Activated naive CD8-positive, alpha-beta T cell treated with anti-CD3 and anti-CD28 coated beads for 36 hours (primary cell): Measurements from ENCODE around the gene LSM2. TPM values are rescaled to one million over a fixed set of nuclear protein-coding genes. Genes with fewer than 3 reads are reported as not detected.
"Not testable (repeated sequence)": the region's sequence is repeated elsewhere in the genome, so short reads cannot be mapped to it uniquely, and the experiment has no call there.

ENCODE experiments used
- DNase-seq: peaks from one replicate; pipeline ENCODE4 v3.0.0; 2021
- H3K27ac Mint-ChIP-seq: one replicate; pipeline ENCODE4 v1.8.0; 2022; ENCODE audit warnings: mild to moderate bottlenecking, moderate library complexity, mixed read lengths
- H3K27me3 Mint-ChIP-seq: one replicate; pipeline ENCODE4 v1.8.0; 2022; ENCODE audit warnings: mild to moderate bottlenecking, mixed read lengths
- H3K36me3 Mint-ChIP-seq: one replicate; pipeline ENCODE4 v1.8.0; 2021; ENCODE audit warnings: mild to moderate bottlenecking, mixed read lengths
- H3K4me1 Mint-ChIP-seq: one replicate; pipeline ENCODE4 v1.8.0; 2021; ENCODE audit warnings: mixed read lengths
- H3K4me3 Mint-ChIP-seq: one replicate; pipeline ENCODE4 v1.8.0; 2022; ENCODE audit warnings: mild to moderate bottlenecking, moderate library complexity, mixed read lengths
- H3K9me3 Mint-ChIP-seq: one replicate; pipeline ENCODE4 v1.8.0; 2022; ENCODE audit warnings: mixed read lengths
- total RNA-seq, 2 experiments: library from RNA; stranded (reverse); gene quantifications; one replicate each; pipeline ENCODE4 v1.2.3, GENCODE V29; 2021

The LSM2 gene
- total RNA-seq, 2 experiments from 2014 or later = 145 TPM

DNA sequence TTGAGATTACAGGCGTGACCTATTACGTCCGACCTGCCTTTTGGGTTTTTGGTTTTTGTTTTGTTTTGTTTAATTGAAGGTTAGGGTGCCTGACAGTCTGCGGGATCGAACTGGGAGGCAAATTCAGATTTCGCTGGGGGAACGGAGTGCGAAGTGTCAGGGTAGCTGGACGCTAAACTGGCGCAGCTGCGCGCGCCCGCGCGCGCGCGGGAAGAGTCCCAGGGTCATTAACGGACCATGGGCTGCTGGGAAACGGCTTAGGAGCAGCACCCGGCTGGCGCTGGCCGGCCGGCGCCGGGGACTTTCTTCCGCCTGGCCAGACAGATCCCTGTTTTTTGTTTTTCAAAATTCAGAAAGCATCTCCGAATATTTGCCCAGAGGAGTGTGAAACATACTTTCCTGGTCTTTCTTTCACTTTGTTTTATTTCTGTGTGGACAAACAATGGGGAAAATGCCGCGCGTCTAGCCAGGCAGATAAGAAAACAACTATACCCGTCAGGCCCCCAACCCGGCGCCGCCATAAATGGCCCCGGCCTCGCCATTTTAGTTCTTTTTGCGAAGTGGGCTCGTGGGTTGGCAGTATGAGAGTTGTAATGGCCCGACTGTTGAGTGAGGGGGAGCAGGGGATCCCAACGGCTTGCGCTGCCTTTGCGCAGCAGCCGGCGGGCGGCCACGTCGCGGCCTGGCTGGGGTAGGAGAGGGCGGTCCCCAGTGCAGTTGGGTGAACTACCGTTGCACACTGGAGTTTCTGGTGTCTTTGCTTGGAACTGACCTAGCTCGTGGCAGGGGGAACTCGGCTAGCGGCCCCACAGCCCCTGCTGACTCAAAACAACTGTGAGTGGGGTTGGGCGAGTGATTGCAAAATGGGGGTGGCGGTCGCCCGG lies 27.8 kb upstream of the LSM2 start:
- Mint-ChIP-seq H3K27ac (peak overlapping the region; percentile 95), H3K36me3 (peaks cover 55% of the 10 kb centered on the region), H3K9me3 (no peaks in the 10 kb centered on the region), H3K4me3 (peak overlapping the region; percentile 98), H3K4me1 (peaks cover 35% of the 10 kb centered on the region), H3K27me3 (peaks cover 13% of the 10 kb centered on the region)
- peak; percentile 76 for DNase-seq

DNA sequence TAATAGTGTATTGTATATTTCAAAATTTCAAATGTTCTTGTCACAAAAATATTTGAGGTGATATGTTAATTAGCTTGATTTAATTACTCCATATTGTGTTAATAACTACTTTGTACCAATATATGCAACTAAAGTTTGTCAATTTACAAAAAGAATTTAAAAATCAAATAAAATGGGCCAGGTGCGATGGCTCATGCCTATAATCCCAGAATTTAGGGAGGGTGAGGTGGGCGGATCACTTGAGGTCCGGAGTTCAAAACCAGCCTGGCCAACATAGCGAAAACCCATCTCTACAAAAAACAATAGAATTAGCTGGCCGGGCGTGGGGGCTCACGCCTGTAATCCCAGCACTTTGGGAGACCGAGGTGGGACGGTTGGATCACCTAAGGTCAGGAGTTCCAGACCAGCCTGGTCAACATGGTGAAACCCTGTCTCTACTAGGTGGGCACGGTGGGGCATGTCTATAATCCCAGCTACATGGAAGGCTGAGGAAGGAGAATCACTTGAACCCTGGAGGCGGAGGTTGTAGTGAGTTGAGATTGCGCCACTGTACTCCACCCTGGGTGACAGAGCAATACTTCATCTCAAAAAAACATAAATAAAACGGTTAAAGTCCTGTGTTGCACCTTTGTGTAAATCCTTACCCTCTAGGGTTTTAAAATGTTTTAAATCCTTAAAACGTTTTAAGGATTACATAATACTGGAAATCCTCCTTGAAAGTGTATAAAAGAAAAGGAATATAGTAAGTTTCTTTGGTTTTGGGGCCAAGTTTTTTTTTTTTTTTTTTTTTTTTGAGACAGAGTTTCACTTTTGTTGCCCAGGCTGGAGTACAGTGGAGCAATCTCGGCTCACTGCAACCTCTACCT lies 24.8 kb upstream of the LSM2 start:
- Mint-ChIP-seq H3K36me3 (peaks cover 25% of the 10 kb centered on the region), H3K4me1 (peaks cover 21% of the 10 kb centered on the region), H3K9me3 (no peaks in the 10 kb centered on the region), H3K27ac (no peak overlapping the region), H3K4me3 (peak overlapping the region; percentile 90), H3K27me3 (peaks cover 14% of the 10 kb centered on the region)
- no peak for DNase-seq

DNA sequence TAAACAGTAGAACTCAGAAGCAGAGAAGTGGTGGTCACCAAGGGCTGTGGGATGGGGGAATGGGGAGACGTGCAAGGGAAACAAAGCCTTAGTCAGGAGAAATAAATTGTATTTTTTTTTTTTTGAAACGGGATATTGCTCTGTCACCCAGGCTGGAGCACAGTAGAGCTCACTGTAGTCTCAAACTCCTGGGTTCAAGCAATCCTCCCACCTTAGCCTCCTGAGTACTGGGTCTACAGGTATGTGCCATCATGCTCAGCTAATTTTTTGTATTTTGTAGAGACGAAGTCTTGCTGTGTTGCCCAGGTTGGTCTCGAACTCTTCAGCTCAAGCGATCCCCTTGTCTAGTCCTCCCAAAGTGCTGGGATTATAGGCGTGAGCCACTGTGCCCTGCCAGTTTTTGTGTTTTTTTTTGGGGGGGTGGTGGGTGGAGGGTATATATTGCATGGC lies 24.1 kb upstream of the LSM2 start:
- H3K9me3 Mint-ChIP-seq = no peaks in the 10 kb centered on the region
- H3K27me3 Mint-ChIP-seq = peaks cover 12% of the 10 kb centered on the region
- DNase-seq = no peak
- H3K4me3 Mint-ChIP-seq = peak overlapping the region; percentile 90
- peaks cover 24% of the 10 kb centered on the region for H3K4me1 Mint-ChIP-seq
- peaks cover 18% of the 10 kb centered on the region for H3K36me3 Mint-ChIP-seq
- H3K27ac Mint-ChIP-seq = peak overlapping the region; percentile 63

DNA sequence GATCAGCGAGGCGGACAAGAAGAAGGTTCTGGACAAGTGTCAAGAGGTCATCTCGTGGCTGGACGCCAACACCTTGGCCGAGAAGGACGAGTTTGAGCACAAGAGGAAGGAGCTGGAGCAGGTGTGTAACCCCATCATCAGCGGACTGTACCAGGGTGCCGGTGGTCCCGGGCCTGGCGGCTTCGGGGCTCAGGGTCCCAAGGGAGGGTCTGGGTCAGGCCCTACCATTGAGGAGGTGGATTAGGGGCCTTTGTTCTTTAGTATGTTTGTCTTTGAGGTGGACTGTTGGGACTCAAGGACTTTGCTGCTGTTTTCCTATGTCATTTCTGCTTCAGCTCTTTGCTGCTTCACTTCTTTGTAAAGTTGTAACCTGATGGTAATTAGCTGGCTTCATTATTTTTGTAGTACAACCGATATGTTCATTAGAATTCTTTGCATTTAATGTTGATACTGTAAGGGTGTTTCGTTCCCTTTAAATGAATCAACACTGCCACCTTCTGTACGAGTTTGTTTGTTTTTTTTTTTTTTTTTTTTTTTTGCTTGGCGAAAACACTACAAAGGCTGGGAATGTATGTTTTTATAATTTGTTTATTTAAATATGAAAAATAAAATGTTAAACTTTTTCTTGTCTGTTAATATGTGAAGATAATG lies 23.0 kb upstream of the LSM2 start:
- H3K9me3 Mint-ChIP-seq = no peaks in the 10 kb centered on the region
- DNase-seq = no peak
- peak overlapping the region; percentile 73 for H3K27ac Mint-ChIP-seq
- peaks cover 30% of the 10 kb centered on the region for H3K4me1 Mint-ChIP-seq
- peak overlapping the region; percentile 90 for H3K4me3 Mint-ChIP-seq
- peaks cover 7% of the 10 kb centered on the region for H3K36me3 Mint-ChIP-seq
- H3K27me3 Mint-ChIP-seq = peaks cover 20% of the 10 kb centered on the region

DNA sequence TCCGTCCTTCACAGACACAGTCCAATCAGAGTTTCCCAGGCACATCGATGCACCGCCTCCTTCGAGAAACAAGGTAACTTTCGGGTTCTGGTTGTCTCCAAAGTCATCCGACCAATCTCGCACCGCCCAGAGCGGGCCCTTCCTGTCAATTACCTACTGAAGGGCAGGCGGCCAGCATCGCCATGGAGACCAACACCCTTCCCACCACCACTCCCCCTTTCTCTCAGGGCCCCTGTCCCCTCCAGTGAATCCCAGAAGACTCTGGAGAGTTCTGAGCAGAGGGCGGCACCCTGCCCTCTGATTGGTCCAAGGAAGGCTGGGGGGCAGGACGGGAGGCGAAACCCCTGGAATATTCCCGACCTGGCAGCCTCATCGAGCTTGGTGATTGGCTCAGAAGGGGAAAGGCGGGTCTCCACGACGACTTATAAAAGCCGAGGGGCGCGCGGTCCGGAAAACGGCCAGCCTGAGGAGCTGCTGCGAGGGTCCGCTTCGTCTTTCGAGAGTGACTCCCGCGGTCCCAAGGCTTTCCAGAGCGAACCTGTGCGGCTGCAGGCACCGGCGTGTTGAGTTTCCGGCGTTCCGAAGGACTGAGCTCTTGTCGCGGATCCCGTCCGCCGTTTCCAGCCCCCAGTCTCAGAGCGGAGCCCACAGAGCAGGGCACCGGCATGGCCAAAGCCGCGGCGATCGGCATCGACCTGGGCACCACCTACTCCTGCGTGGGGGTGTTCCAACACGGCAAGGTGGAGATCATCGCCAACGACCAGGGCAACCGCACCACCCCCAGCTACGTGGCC lies 20.7 kb upstream of the LSM2 start, which contains the start of gene HSPA1B:
HSPA1B (plus strand) TSS at position 453 of the 794 bp plus-strand sequence; CDS start at position 666, 213 bp downstream.
- peak within 1 kb of the TSS; percentile 90 for H3K27ac Mint-ChIP-seq
- H3K9me3 Mint-ChIP-seq = no peaks in the 10 kb centered on the region
- peaks cover 28% of the 10 kb centered on the region for H3K27me3 Mint-ChIP-seq
- peaks cover 32% of the 10 kb centered on the region for H3K4me1 Mint-ChIP-seq
- peak within 1 kb of the TSS; percentile 80 for H3K4me3 Mint-ChIP-seq
- H3K36me3 Mint-ChIP-seq = peaks cover 6% of the 10 kb centered on the region
- DNase-seq = peak; percentile 92

DNA sequence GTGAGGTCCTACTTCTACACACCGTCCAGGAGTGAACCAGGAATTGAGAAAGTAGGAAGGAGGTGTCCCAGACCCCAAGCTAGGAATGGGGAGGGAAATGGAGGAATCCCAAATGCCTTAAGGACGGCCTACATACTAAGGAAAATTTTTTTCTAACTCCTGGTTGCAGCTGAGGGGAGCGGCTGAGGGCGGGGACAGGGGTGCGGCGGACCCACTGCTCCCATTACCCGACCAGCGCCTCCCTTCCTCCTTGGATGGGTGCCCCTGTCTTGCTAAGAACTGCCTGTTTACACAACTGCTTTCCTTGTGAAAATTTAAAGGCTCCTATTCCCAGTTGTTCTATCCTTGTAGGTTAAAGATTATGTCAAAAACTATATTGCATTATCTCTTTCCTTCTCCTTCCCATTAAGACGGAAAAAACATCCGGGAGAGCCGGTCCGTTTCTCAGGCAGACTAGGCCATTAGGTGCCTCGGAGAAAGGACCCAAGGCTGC lies 20.1 kb upstream of the LSM2 start:
- peaks cover 28% of the 10 kb centered on the region for H3K27me3 Mint-ChIP-seq
- peak overlapping the region; percentile 90 for H3K27ac Mint-ChIP-seq
- H3K4me3 Mint-ChIP-seq = peak overlapping the region; percentile 80
- peaks cover 37% of the 10 kb centered on the region for H3K4me1 Mint-ChIP-seq
- no peak for DNase-seq
- H3K36me3 Mint-ChIP-seq = peaks cover 6% of the 10 kb centered on the region
- no peaks in the 10 kb centered on the region for H3K9me3 Mint-ChIP-seq

DNA sequence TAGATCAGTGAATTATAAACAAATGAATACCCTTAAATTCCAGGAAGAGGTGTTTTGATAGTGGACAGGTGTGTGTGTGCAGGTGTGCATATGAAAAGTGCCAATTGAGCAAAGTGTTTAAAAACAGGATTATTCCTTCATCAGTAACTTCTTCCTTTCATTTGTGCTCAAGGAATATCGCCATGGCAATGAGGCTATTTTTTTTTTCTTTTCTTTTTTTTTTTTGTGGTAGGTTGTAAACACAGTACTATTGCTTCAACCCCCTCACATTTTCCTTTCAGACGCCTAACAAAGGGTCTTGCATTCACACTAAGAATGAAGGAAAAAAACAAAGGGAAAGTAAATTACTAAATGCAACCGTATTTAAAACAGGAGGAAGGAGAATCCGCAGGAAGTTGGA lies 18.8 kb upstream of the LSM2 start:
- Mint-ChIP-seq H3K27me3 (peaks cover 28% of the 10 kb centered on the region), H3K36me3 (peaks cover 4% of the 10 kb centered on the region), H3K9me3 (no peaks in the 10 kb centered on the region), H3K4me3 (peak overlapping the region; percentile 14), H3K27ac (peak overlapping the region; percentile 38), H3K4me1 (peaks cover 38% of the 10 kb centered on the region)
- DNase-seq = no peak

DNA sequence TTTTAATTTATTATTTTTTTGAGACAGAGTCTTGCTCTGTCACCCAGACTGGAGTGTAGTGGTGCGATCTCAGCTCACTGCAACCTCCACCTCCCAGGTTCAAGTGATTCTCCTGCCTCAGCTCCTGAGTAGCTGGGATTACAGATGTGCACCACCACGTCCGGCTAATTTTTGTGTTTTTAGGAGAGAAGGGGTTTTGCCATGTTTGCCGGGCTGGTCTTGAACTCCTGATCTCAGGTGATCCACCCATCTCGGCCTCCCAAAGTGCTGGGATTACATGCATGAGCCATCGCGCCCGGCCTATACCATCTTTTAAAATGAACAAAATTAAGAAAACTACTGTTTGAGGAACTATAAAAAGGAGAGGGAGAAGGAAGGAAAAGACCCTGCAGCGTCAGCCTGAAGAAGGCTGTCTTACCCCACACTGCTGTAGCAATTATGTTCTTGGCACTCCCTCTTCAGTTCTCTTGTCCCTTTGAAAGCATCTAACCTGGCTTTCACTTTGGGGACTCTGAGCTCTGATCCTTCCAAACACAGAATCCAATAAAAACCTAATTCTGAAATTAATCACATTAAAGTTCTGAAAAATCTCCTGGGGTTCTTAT lies 16.9 kb upstream of the LSM2 start:
- H3K27ac Mint-ChIP-seq = not testable (repeated sequence)

DNA sequence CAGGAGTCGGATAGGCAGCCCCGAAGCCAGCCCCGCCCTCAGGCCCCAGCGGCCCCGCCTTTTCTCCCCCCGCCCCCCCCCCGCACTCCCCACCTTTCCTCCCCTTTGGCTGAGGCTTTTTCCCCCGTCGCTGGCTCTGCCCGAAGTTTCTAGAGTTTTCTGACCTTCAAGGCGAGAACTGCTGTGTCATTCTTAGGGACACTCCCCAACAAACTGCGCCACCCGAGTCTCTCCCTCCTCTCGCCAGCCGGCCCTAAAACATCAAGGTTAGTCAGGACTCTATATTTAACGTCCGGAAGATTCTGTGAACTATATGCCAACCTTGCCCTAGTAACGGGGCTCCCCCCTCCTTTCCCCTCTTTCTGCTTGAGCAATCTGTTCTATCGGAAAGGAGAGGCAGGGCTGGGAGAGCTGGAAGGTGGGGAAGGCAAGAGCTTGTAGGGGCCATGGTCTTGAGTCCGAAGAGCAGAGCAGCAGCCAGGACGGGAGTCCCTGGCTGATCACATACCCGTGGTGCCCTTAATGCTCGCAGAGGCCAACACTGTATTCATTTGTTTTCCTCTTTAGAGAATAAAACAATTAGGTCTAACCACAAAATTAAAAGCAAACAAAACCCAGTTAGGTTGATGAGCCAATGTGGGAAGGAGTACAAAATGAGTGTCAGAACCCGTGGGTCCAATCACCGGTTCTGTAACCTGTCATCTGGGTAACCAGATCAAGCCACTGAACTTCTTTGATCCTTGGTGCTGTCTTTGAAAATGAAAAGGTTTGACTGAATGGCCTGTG lies 15.5 kb upstream of the LSM2 start:
- Mint-ChIP-seq H3K36me3 (no peaks in the 10 kb centered on the region), H3K27ac (peak overlapping the region; percentile 94), H3K4me3 (peak overlapping the region; percentile 98), H3K9me3 (no peaks in the 10 kb centered on the region), H3K27me3 (peaks cover 27% of the 10 kb centered on the region), H3K4me1 (peaks cover 46% of the 10 kb centered on the region)
- DNase-seq = peak; percentile 44

More for the DNA sequence above, 16.9 kb upstream of the LSM2 start:
- H3K36me3 Mint-ChIP-seq, DNase-seq, H3K4me3 Mint-ChIP-seq, H3K9me3 Mint-ChIP-seq: not testable (repeated sequence)
- peaks cover 28% of the 10 kb centered on the region for H3K27me3 Mint-ChIP-seq
- H3K4me1 Mint-ChIP-seq = peaks cover 34% of the 10 kb centered on the region

DNA sequence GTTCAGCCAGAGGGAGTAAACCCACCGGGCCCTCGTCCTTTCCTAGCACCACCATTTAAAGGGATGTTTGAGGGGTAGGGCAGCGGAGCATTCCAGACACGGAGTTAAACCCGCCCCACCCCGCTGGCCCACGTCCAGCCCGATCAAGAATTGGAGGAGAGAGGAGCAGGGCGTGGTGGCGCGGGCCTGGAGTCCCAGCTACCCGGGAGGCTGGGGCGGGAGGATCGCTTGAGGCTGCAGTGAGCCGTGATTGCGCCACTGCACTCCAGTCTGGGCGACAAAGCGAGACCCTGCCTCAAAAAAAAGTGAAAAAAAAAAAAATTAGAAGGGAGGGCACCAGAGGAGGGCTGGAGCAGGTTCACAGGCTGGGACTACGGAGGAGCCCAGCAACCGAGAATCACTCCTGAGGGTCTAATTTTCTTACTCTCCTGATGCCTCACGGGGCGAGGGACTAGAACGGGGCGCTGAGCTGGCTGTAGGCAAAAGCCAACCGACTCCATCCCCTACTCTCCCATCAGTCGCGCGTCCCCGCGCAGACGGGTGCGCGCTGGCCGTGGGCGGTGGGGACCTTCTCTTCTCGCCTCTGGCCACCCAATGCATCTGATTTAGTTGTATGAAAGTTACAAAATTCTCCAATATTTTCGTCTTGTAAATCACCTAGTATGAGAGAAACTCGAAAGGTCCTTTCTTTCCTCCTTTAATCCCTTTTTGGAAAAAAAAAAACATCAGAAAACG lies 14.7 kb upstream of the LSM2 start:
- H3K4me1 Mint-ChIP-seq = peaks cover 40% of the 10 kb centered on the region
- H3K27me3 Mint-ChIP-seq = peaks cover 23% of the 10 kb centered on the region
- no peaks in the 10 kb centered on the region for H3K9me3 Mint-ChIP-seq
- H3K36me3 Mint-ChIP-seq = no peaks in the 10 kb centered on the region
- DNase-seq = peak; percentile 71
- peak overlapping the region; percentile 98 for H3K4me3 Mint-ChIP-seq
- peak overlapping the region; percentile 94 for H3K27ac Mint-ChIP-seq

DNA sequence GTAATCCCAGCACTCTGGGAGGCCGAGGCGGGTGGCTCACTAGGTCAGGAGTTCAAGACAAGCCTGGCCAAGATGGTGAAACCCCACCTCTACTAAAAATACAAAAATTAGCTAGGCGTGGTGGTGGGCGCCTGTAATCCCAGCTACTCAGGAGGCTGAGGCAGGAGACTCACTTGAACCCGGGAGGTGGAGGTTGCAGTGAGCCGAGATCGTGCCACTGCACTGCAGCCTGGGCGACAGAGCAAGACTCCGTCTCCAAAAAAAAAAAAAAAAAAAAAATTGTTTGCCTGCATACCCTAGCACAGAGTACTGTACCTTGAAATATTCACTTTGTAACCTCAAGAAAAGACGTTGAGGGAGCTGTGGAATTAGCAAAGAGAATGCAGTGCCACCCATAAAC lies 13.6 kb upstream of the LSM2 start:
- not testable (repeated sequence) for H3K4me3 Mint-ChIP-seq, H3K9me3 Mint-ChIP-seq, DNase-seq, H3K36me3 Mint-ChIP-seq, H3K27ac Mint-ChIP-seq
- H3K27me3 Mint-ChIP-seq = peaks cover 14% of the 10 kb centered on the region
- H3K4me1 Mint-ChIP-seq = peaks cover 35% of the 10 kb centered on the region

DNA sequence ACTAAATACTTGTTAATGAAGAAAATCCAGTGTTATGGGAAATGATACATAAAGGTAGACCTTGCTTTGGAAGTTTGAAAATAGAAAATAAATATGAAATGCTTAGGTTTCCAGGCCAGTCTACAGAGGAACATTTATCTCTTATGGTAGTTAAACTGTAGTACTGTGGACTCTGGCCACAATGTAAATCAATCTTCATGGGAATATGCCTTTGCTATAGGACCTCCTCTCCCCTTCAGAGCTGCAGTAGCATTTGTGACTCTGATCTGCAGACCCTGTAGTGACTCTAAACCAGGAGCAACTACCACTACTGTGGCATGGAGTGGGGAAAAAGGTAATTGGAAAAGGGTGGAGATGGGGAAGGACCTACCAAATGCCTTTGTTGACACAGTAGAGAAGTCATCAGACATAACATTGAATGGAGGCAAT lies 13.1 kb upstream of the LSM2 start:
- Mint-ChIP-seq H3K27ac (no peak overlapping the region), H3K4me1 (peaks cover 33% of the 10 kb centered on the region)

More for the DNA sequence above, 13.1 kb upstream of the LSM2 start:
- Mint-ChIP-seq H3K9me3 (no peaks in the 10 kb centered on the region), H3K27me3 (peaks cover 8% of the 10 kb centered on the region), H3K4me3 (no peak overlapping the region), H3K36me3 (no peaks in the 10 kb centered on the region)
- no peak for DNase-seq
